ENCODE data around the gene OTOGL.

OTOGL gene

DNA sequence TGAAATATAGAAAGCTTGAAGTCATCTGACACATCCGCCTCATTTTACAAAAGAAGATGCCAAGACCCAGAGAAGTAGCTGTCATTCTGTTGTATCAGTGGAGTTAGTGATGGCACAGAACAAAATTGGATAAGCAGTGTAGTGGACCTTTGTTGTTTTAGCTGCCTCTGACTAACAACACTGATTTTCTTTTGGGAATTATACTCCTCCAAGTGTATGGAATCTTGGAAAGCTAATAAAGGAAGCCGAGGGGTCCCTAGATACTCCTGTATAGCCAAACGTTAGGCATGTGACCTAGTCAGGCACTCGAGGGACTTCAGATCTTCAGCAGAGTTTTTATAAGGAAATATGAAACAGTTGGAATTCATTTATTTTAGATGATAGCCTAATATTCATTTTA, 94.5 kb downstream of the OTOGL start:
- TF ChIP-seq ZC3H10 (CRISPR knock-in tag; IDR thresholded peaks at IDR 0.05): no peak
- TF ChIP-seq SNAI2 (CRISPR knock-in tag; IDR thresholded peaks at IDR 0.05): no peak
- TF ChIP-seq, protein P1, sequence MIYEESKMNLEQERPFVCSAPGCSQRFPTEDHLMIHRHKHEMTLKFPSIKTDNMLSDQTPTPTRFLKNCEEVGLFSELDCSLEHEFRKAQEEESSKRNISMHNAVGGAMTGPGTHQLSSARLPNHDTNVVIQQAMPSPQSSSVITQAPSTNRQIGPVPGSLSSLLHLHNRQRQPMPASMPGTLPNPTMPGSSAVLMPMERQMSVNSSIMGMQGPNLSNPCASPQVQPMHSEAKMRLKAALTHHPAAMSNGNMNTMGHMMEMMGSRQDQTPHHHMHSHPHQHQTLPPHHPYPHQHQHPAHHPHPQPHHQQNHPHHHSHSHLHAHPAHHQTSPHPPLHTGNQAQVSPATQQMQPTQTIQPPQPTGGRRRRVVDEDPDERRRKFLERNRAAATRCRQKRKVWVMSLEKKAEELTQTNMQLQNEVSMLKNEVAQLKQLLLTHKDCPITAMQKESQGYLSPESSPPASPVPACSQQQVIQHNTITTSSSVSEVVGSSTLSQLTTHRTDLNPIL (CRISPR knock-in tag; IDR thresholded peaks at IDR 0.05; ENCODE audit: low read depth): no peak
- TF ChIP-seq ZNF8 (CRISPR knock-in tag; IDR thresholded peaks at IDR 0.05): no peak
- TF ChIP-seq, protein P2, sequence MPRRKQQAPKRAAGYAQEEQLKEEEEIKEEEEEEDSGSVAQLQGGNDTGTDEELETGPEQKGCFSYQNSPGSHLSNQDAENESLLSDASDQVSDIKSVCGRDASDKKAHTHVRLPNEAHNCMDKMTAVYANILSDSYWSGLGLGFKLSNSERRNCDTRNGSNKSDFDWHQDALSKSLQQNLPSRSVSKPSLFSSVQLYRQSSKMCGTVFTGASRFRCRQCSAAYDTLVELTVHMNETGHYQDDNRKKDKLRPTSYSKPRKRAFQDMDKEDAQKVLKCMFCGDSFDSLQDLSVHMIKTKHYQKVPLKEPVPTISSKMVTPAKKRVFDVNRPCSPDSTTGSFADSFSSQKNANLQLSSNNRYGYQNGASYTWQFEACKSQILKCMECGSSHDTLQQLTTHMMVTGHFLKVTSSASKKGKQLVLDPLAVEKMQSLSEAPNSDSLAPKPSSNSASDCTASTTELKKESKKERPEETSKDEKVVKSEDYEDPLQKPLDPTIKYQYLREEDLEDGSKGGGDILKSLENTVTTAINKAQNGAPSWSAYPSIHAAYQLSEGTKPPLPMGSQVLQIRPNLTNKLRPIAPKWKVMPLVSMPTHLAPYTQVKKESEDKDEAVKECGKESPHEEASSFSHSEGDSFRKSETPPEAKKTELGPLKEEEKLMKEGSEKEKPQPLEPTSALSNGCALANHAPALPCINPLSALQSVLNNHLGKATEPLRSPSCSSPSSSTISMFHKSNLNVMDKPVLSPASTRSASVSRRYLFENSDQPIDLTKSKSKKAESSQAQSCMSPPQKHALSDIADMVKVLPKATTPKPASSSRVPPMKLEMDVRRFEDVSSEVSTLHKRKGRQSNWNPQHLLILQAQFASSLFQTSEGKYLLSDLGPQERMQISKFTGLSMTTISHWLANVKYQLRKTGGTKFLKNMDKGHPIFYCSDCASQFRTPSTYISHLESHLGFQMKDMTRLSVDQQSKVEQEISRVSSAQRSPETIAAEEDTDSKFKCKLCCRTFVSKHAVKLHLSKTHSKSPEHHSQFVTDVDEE (CRISPR knock-in tag; IDR thresholded peaks at IDR 0.05): no peak
- TF ChIP-seq, protein P3, sequence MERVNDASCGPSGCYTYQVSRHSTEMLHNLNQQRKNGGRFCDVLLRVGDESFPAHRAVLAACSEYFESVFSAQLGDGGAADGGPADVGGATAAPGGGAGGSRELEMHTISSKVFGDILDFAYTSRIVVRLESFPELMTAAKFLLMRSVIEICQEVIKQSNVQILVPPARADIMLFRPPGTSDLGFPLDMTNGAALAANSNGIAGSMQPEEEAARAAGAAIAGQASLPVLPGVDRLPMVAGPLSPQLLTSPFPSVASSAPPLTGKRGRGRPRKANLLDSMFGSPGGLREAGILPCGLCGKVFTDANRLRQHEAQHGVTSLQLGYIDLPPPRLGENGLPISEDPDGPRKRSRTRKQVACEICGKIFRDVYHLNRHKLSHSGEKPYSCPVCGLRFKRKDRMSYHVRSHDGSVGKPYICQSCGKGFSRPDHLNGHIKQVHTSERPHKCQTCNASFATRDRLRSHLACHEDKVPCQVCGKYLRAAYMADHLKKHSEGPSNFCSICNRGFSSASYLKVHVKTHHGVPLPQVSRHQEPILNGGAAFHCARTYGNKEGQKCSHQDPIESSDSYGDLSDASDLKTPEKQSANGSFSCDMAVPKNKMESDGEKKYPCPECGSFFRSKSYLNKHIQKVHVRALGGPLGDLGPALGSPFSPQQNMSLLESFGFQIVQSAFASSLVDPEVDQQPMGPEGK (CRISPR knock-in tag; IDR thresholded peaks at IDR 0.05; ENCODE audit: borderline replicate concordance): no peak
- no peak for TF ChIP-seq GLIS3 (CRISPR knock-in tag; IDR thresholded peaks at IDR 0.05)
- TF ChIP-seq OSR1 (CRISPR knock-in tag; IDR thresholded peaks at IDR 0.05): no peak
- no peak for TF ChIP-seq POU6F1 (CRISPR knock-in tag; IDR thresholded peaks at IDR 0.05; ENCODE audit: borderline replicate concordance, low read depth)
- no peak for TF ChIP-seq BACH2 (CRISPR knock-in tag; IDR thresholded peaks at IDR 0.05; ENCODE audit: borderline replicate concordance)
- TF ChIP-seq ISL1 (CRISPR knock-in tag; IDR thresholded peaks at IDR 0.05): no peak
- TF ChIP-seq ZFP30 (CRISPR knock-in tag; IDR thresholded peaks at IDR 0.05): no peak
- TF ChIP-seq ZFP3 (CRISPR knock-in tag; IDR thresholded peaks at IDR 0.05): no peak
- no peak for TF ChIP-seq RARB (CRISPR knock-in tag; IDR thresholded peaks at IDR 0.05)
- no peak for TF ChIP-seq TOX (CRISPR knock-in tag; IDR thresholded peaks at IDR 0.05; ENCODE audit: borderline replicate concordance)
- no peak for ATAC-seq

DNA sequence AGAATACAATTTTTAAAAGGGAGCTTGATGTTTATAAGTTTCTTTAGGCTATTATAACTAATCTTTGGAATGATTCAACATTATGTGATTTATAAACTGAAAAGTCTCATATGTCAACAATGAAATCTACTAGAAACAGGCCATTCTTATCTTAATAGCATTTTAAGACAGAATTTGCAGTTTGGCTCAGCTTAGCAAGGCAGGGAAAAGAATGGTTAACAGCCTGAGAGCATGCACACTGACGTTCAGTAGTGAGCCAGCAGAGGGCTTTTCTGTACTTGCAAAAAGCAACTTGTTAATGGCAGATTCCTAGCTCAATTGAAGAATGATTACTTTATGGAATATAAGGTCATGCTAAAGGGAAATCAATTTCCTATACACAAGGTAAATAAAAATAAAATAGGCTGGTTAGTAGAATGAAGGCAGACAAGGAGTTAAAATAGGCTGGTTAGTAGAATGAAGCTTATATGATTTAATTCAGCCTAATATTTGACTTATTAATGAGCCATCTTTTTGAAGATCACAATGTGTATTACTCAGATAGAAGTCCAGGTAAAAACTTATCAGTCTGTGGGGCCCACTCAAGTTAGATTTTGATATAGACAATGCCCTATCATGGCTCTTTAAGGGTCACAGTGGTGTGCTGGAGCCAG, 95.9 kb downstream of the OTOGL start:
- TF ChIP-seq POU6F1 (CRISPR knock-in tag; IDR thresholded peaks at IDR 0.05; ENCODE audit: borderline replicate concordance, low read depth) (no peak), ESRRG (CRISPR knock-in tag; IDR thresholded peaks at IDR 0.05) (no peak), ZFP3 (CRISPR knock-in tag; IDR thresholded peaks at IDR 0.05) (no peak), ZNF8 (CRISPR knock-in tag; IDR thresholded peaks at IDR 0.05) (no peak), SNAI2 (CRISPR knock-in tag; IDR thresholded peaks at IDR 0.05) (no peak), CSDC2 (CRISPR knock-in tag; IDR thresholded peaks at IDR 0.05) (no peak), ZNF565 (CRISPR knock-in tag; conservative IDR thresholded peaks at IDR 0.05; ENCODE audit: low read depth) (no peak), ISL1 (CRISPR knock-in tag; IDR thresholded peaks at IDR 0.05) (no peak)
- TF ChIP-seq, protein P4, sequence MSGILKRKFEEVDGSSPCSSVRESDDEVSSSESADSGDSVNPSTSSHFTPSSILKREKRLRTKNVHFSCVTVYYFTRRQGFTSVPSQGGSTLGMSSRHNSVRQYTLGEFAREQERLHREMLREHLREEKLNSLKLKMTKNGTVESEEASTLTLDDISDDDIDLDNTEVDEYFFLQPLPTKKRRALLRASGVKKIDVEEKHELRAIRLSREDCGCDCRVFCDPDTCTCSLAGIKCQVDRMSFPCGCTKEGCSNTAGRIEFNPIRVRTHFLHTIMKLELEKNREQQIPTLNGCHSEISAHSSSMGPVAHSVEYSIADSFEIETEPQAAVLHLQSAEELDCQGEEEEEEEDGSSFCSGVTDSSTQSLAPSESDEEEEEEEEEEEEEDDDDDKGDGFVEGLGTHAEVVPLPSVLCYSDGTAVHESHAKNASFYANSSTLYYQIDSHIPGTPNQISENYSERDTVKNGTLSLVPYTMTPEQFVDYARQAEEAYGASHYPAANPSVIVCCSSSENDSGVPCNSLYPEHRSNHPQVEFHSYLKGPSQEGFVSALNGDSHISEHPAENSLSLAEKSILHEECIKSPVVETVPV (CRISPR knock-in tag; IDR thresholded peaks at IDR 0.05): no peak
- TF ChIP-seq, protein P3 (CRISPR knock-in tag; IDR thresholded peaks at IDR 0.05; ENCODE audit: borderline replicate concordance): no peak
- TF ChIP-seq, protein P2 (CRISPR knock-in tag; IDR thresholded peaks at IDR 0.05): no peak
- ATAC-seq: peak; percentile 95
